Neuronal stem cell (in vitro differentiated cells): Measurements from ENCODE around the gene TMEM63C.
A peak's percentile ranks its signal among the peaks of the same experiment; 100 is the strongest.

Source experiments
- DNase-seq: peaks from one replicate; pipeline ENCODE4 v3.0.0-alpha.2; 2013; ENCODE audit warnings: low spot score
- H2AFZ ChIP-seq: one replicate; pipeline ENCODE4 v1.6.1; 2013; ENCODE audit warnings: mild to moderate bottlenecking, low read length, inconsistent platforms
- H2AK5ac ChIP-seq: 2 replicates; pipeline ENCODE4 v1.6.1; 2013; ENCODE audit warnings: low read depth, mild to moderate bottlenecking, inconsistent platforms, low read length, moderate library complexity, mixed read lengths
- H2BK120ac ChIP-seq: 2 replicates; pipeline ENCODE4 v1.6.1; 2013; ENCODE audit warnings: low read depth, mild to moderate bottlenecking, inconsistent platforms, low read length, moderate library complexity, mixed read lengths
- H2BK12ac ChIP-seq: one replicate; pipeline ENCODE4 v1.6.1; 2013; ENCODE audit warnings: low read length, inconsistent platforms
- H2BK15ac ChIP-seq: 2 replicates; pipeline ENCODE4 v1.6.1; 2013; ENCODE audit warnings: mild to moderate bottlenecking, low read length, inconsistent platforms, mixed read lengths
- H2BK5ac ChIP-seq: one replicate; pipeline ENCODE4 v1.6.1; 2013; ENCODE audit warnings: inconsistent platforms, mild to moderate bottlenecking, low read length, moderate library complexity
- H3K14ac ChIP-seq: one replicate; pipeline ENCODE4 v1.6.1; 2013; ENCODE audit warnings: low read length, inconsistent platforms
- H3K18ac ChIP-seq: 2 replicates; pipeline ENCODE4 v1.6.1; 2013; ENCODE audit warnings: low read length, inconsistent platforms
- H3K23ac ChIP-seq: 2 replicates; pipeline ENCODE4 v1.6.1; 2013; ENCODE audit warnings: low read depth, mild to moderate bottlenecking, mixed read lengths, low read length, inconsistent platforms; ENCODE audit not compliant: poor library complexity
- H3K27ac ChIP-seq: replicated peaks from 3 replicates; pipeline ENCODE4 v1.5.1; 2013; ENCODE audit warnings: low read length, inconsistent platforms
- H3K27me3 ChIP-seq, 3 experiments: 2 replicates each; pipeline ENCODE4 v1.6.1; 2013; ENCODE audit warnings: low read length in 3 of 3, mild to moderate bottlenecking in 2 of 3, inconsistent platforms in 1 of 3, low read depth in 1 of 3, mixed read lengths in 1 of 3, moderate library complexity in 1 of 3; ENCODE audit not compliant: control insufficient read depth in 3 of 3, insufficient read depth in 3 of 3
- H3K36me3 ChIP-seq, 2 donors: replicated peaks in 1 of 2; 2 replicates each; pipeline ENCODE4 v1.6.1; 2013; ENCODE audit warnings: low read length in 2 of 2; ENCODE audit not compliant: control insufficient read depth in 2 of 2, insufficient read depth in 2 of 2
- H3K4ac ChIP-seq: 2 replicates; pipeline ENCODE4 v1.6.1; 2013; ENCODE audit warnings: inconsistent platforms, mild to moderate bottlenecking, low read length, moderate library complexity
- H3K4me1 ChIP-seq, 2 donors: 1 replicate in 1 of 2; 2 replicates in 1 of 2; pipeline ENCODE4 v1.6.1; 2013; ENCODE audit warnings: low read length in 2 of 2, low read depth in 1 of 2; ENCODE audit not compliant: control insufficient read depth in 2 of 2, insufficient read depth in 1 of 2
- H3K4me2 ChIP-seq: one replicate; pipeline ENCODE4 v1.6.1; 2013; ENCODE audit warnings: mild to moderate bottlenecking, low read length, inconsistent platforms; ENCODE audit not compliant: insufficient read depth, poor library complexity, severe bottlenecking
- H3K4me3 ChIP-seq, 2 donors: 2 replicates each; pipeline ENCODE4 v1.5.1; 2013; ENCODE audit warnings: low read length in 2 of 2, mild to moderate bottlenecking in 2 of 2, inconsistent platforms in 1 of 2, moderate library complexity in 1 of 2
- H3K79me1 ChIP-seq: one replicate; pipeline ENCODE4 v1.6.1; 2013; ENCODE audit warnings: low read depth, mild to moderate bottlenecking, inconsistent platforms, low read length, moderate library complexity
- H3K9ac ChIP-seq: one replicate; pipeline ENCODE4 v1.6.1; 2013; ENCODE audit warnings: mild to moderate bottlenecking, low read depth, low read length, inconsistent platforms; ENCODE audit not compliant: poor library complexity
- H3K9me3 ChIP-seq, 2 donors: replicated peaks in 1 of 2; 2 replicates each; pipeline versions ENCODE3 to v1.6.1; 2013; ENCODE audit warnings: low read length in 2 of 2, mild to moderate bottlenecking in 2 of 2, inconsistent platforms in 1 of 2, low read depth in 1 of 2, mixed read lengths in 1 of 2, moderate library complexity in 1 of 2; ENCODE audit not compliant: control insufficient read depth in 2 of 2, insufficient read depth in 1 of 2
- H4K8ac ChIP-seq: one replicate; pipeline ENCODE4 v1.6.1; 2013; ENCODE audit warnings: low read depth, mild to moderate bottlenecking, inconsistent platforms, low read length, moderate library complexity
- H4K91ac ChIP-seq: one replicate; pipeline ENCODE4 v1.6.1; 2013; ENCODE audit warnings: low read length, low read depth, mild to moderate bottlenecking, inconsistent platforms; ENCODE audit not compliant: poor library complexity
- WGBS, 2 donors: extraction: QIAGEN DNeasy Blood & Tissue Kit; methylation state at CpG; one replicate each; pipeline ENCODE4 v1.1.7; 2013; ENCODE audit warnings: missing lambda C conversion rate in 2 of 2, mixed read lengths in 1 of 2; ENCODE audit not compliant: insufficient read length in 2 of 2, insufficient replicate concordance in 1 of 2; ENCODE audit errors: extremely low coverage in 2 of 2; 5-methylcytosine and 5-hydroxymethylcytosine counted together

TMEM63C gene

GRCh38 chr14:77296906-77297305, 115.3 kb downstream of the TMEM63C start:
- no peak for DNase-seq
- no peak overlapping the region for H2BK15ac ChIP-seq
- peaks cover 16 to 83% of the 10 kb centered on the region in 2 donors for H3K36me3 ChIP-seq
- no peak overlapping the region for H2BK5ac ChIP-seq
- no peaks in the 10 kb centered on the region for H3K27me3 ChIP-seq
- H3K4ac ChIP-seq: no peak overlapping the region
- H3K9me3 ChIP-seq: no peaks in the 10 kb centered on the region
- H3K9ac ChIP-seq: no peak overlapping the region
- H2BK120ac ChIP-seq: no peak overlapping the region
- no CpG with 5 or more reads among the region's 8 CpGs for WGBS, 2 donors
- no peak overlapping the region for H3K14ac ChIP-seq
- H4K8ac ChIP-seq: no peak overlapping the region
- no peak overlapping the region for H2AK5ac ChIP-seq
- no peak overlapping the region for H3K4me3 ChIP-seq
- no peak overlapping the region for H3K27ac ChIP-seq
- H3K4me1 ChIP-seq: peaks cover 0 to 6% of the 10 kb centered on the region in 2 donors
- H3K4me2 ChIP-seq: no peak overlapping the region
- no peak overlapping the region for H2BK12ac ChIP-seq
- no peak overlapping the region for H3K18ac ChIP-seq
- H2AFZ ChIP-seq: no peak overlapping the region
- H3K79me1 ChIP-seq: peaks cover 4% of the 10 kb centered on the region
- no peak overlapping the region for H4K91ac ChIP-seq
- no peak overlapping the region for H3K23ac ChIP-seq

GRCh38 chr14:77299771-77300170, 118.2 kb downstream of the TMEM63C start:
- Histone ChIP-seq H3K27me3 (no peaks in the 10 kb centered on the region), H3K18ac (no peak overlapping the region), H2AK5ac (no peak overlapping the region), H3K4me3 (no peak overlapping the region), H2BK5ac (no peak overlapping the region), H3K9me3 (no peaks in the 10 kb centered on the region), H2BK15ac (no peak overlapping the region), H2BK12ac (no peak overlapping the region), H4K91ac (no peak overlapping the region), H3K27ac (no peak overlapping the region), H3K36me3 (peaks cover 16 to 95% of the 10 kb centered on the region in 2 donors), H2BK120ac (no peak overlapping the region), H3K14ac (no peak overlapping the region), H3K4me1 (peaks cover 0 to 6% of the 10 kb centered on the region in 2 donors), H3K4me2 (no peak overlapping the region), H2AFZ (no peak overlapping the region), H3K9ac (no peak overlapping the region), H3K23ac (no peak overlapping the region), H3K4ac (no peak overlapping the region), H3K79me1 (peaks cover 4% of the 10 kb centered on the region), H4K8ac (no peak overlapping the region)
- DNase-seq: no peak
- WGBS, 2 donors: no CpG with 5 or more reads among the region's 4 CpGs

GRCh38 chr14:77301103-77301502, 119.5 kb downstream of the TMEM63C start:
- peak; percentile 66 for DNase-seq
- H2BK120ac ChIP-seq: no peak overlapping the region
- H2BK12ac ChIP-seq: no peak overlapping the region
- no peak overlapping the region for H2BK5ac ChIP-seq
- no peak overlapping the region for H3K4me2 ChIP-seq
- H3K4me1 ChIP-seq: peaks cover 5 to 11% of the 10 kb centered on the region in 2 donors
- H3K23ac ChIP-seq: no peak overlapping the region
- no peak overlapping the region for H3K4ac ChIP-seq
- H3K27me3 ChIP-seq: no peaks in the 10 kb centered on the region
- no peak overlapping the region for H3K18ac ChIP-seq
- H2AK5ac ChIP-seq: no peak overlapping the region
- H3K9ac ChIP-seq: no peak overlapping the region
- H2AFZ ChIP-seq: no peak overlapping the region
- H4K8ac ChIP-seq: no peak overlapping the region
- H3K4me3 ChIP-seq: no peak overlapping the region
- H3K27ac ChIP-seq: no peak overlapping the region
- H3K9me3 ChIP-seq: no peaks in the 10 kb centered on the region
- H2BK15ac ChIP-seq: no peak overlapping the region
- peaks cover 2% of the 10 kb centered on the region for H3K79me1 ChIP-seq
- no peak overlapping the region for H3K14ac ChIP-seq
- H4K91ac ChIP-seq: no peak overlapping the region
- WGBS, 2 donors: no CpG with 5 or more reads among the region's 10 CpGs
- H3K36me3 ChIP-seq: peaks cover 12 to 96% of the 10 kb centered on the region in 2 donors

- Histone ChIP-seq H3K36me3 (peaks cover 6 to 79% of the 10 kb centered on the region in 2 donors), H3K4ac (no peak overlapping the region), H4K91ac (no peak overlapping the region), H2BK15ac (no peak overlapping the region), H3K9me3 (no peaks in the 10 kb centered on the region), H2AFZ (no peak overlapping the region), H4K8ac (no peak overlapping the region), H3K4me1 (peaks cover 15 to 25% of the 10 kb centered on the region in 2 donors), H2BK5ac (no peak overlapping the region), H3K14ac (no peak overlapping the region), H3K79me1 (no peaks in the 10 kb centered on the region), H3K4me2 (no peak overlapping the region), H3K18ac (no peak overlapping the region), H3K27me3 (no peaks in the 10 kb centered on the region), H3K4me3 (no peak overlapping the region), H3K23ac (no peak overlapping the region), H2BK120ac (no peak overlapping the region), H3K27ac (no peak overlapping the region), H2AK5ac (no peak overlapping the region), H2BK12ac (no peak overlapping the region), H3K9ac (no peak overlapping the region)
- no peak for DNase-seq
- no CpG with 5 or more reads among the region's 5 CpGs for WGBS, 2 donors
These were observed 121.3 kb downstream of the TMEM63C start for GRCh38 chr14:77302926-77303325.
